Measurements from ENCODE around the gene DCAKD.

Gene DCAKD

DNA sequence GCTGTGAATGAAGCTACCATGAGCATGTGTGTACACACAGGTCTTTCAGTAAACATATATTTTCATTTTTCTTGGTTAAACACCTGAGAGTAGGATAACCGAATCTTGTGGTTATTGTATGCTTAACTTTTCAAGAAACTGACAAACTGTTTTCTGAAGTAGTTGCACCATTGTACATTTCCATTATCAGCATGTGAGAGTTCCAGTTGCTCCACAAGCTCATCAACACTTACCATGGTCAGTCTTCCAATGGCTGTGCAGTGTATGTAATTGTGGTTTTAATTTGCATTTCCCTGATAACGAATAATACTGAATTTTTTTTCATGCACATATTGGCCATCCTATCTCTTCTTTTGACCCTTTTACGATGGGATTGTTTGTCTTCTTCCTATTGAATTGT is 52.0 kb downstream of the DCAKD start:
- no peak for DNase-seq (ENCODE audit: low read depth)

DNA sequence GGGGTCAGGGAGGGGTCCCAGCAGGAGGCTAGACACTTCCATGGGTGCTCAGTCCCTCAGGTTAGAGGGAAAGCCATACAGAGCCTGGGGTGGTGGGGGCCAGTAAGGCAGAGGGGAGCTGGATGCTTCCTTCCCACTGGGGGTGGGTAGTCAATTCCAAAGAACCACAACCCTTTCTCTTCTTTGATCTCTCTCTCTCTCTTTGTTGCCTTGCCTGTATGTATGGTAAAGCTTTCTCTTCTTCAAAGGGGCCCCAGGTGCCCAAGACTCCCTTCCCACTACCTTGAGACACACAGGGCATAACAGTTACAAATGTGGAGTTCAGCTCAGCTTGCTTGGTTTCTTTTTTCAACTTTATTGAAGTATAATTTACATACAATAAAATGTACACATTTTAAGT is 52.8 kb downstream of the DCAKD start:
- DNase-seq (ENCODE audit: low read depth): no peak

DNA sequence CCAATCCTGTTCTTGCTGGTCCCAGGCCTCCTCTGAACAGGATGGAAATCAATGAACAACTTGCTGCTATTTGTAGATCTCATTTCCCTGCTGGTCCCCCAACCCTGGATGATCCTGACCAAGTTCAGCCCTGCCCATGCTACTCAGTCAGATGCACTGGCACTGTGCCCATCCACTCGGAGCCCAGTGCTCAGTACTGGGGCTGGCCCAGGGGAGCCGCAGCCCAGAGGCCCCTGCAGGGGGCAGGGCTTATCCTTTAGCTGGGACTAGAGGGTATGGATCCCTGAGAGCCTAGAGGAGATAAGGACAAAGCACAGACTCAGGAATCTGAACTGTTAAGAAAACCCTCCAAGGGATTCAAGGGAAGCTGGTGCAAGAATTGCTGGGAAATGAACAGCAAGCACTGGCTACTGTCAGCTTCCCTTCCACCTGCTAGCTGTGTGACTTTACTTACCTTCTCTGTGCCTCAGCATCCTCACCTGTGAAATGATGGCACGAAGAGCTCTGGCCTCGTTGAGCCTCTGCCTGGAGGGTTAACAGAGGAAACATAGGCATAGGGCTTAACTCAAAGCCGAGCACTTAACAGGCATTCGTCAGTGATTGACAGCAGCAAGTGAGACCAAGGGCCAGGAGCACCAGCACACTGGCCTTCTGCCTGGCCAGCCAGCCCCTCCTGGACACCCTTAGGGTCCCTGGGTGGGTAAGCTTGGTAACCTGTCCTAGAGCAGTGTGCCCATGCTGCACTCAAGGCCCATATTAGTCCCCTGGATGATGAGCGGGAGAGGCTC is 53.5 kb downstream of the DCAKD start:
- DNase-seq (ENCODE audit: low read depth): no peak

DNA sequence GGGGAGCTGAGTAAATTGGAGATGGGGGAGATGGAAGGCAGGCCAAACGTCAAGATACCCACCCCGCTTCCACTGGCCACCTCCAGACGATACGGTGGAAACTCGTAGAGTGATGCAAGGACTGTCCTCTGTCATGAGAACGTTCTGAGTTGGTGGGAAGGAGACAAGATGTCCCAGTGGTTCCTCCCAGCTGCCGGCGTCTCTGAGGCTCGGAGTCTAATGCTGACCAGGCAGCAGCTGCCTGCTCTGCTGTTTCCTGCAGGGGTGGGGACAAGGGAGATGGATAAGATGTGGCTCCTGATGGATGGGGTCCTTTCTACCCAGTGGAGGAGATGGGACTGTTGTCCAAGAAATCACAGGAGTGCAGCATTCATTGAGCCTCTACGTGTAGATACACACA is 55.1 kb downstream of the DCAKD start:
- DNase-seq (ENCODE audit: low read depth): no peak

DNA sequence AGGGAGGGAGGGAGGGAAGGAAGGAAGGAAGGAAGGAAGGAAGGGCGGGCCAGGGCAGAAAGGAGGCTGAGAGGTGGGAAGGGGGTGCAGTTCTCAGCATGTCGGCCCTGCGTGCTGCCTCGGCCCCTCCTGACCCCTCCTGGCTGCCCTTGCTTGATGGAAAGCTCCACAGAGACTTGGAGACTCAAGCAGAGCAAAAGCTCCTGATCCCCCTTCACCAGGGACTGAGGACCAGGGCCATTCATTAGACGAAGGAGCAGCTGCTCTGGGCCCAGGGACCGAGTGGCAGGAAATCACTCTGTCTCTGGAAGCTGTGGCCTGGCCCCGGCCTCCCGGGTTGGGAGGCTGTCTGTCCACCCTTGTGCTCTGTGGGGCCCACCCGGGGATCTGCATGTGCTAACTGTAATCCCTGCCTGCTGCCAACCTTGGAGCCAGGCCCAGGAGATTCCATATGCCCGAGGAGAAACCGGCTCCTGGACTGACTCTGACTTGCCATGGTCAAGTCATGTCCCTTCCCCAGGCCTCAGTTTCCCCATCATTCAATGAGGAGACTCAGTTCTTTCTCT is 55.9 kb downstream of the DCAKD start:
- DNase-seq (ENCODE audit: low read depth): no peak

DNA sequence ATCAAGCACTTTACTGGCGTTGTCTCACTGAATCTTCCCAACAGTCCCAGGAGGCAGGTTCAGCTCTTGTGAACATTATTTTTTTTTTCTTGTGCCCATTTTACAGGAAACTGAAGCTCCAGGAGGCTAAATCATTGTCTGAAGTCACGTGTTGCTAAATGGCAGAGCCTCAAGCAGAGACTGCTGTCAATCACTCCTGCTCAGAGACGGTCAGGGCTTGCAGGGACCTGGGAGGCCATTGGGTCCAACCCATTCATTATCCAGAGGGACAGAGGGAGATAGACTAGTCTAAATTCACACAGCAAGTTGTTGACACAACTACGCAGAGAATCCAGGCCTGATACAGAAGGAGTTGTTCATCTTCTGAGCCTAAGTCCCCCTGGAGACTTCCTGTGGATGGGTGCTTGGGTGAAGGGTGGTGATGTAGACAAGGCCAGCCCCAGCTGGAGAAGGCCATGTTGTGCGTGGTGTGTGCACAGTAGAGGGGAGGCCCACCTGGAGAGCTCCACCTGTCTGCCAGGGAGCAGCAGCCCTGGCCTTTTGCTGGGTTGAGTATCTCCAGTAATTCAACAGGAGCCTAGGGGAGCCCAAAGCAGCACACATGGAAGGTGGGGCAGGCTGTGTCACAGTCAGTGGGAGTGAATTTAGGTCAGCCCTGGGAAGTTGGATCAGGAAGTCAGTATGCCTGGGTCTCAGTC is 59.0 kb downstream of the DCAKD start:
- DNase-seq (ENCODE audit: low read depth): no peak

DNA sequence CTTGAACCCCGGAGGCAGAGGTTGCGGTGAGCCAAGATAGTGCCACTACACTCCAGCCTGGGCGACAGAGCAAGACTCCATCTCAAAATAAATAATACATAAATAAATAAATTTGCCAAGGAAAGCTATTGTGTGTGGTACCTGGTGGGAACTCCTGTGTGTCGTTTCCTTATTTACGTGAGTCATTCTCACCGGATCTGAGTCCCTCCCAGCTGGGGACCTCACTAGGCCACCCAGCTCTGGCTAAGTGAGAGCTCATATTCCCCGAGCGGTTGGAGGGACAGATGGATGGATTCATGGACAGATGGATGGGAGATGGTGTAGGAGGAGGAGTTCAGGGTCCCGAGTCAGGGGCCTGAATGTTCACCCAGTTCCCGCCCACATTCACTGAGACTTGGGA is 60.4 kb downstream of the DCAKD start:
- DNase-seq (ENCODE audit: low read depth): no peak

DNA sequence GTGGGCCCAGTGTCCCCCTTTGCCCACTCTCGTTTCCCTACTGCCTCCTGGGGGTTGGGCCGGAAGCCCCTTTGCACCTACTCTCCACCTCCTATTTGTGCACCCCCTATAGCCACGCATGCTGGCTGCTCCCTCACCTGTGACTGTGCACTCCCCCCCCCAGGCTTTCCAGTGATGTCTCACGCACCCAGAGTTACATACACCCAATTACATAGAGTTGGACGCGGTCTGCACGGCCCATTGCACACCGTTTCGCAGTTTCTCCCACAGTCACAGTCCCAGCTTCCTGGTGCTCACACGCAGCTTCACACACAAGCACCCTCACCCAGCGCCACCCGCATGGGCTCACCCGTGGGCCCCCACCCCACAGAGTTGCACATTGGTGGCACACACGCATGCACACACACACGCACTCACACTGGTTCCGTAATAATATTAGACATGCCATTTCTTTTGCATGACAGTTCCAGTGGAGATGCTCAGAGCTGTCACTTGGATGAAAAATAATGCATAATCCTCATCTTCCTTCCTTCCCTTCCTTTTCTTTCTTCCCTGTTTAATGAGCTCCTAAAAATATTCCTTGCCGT is 61.8 kb downstream of the DCAKD start:
- DNase-seq (ENCODE audit: low read depth): no peak

DNA sequence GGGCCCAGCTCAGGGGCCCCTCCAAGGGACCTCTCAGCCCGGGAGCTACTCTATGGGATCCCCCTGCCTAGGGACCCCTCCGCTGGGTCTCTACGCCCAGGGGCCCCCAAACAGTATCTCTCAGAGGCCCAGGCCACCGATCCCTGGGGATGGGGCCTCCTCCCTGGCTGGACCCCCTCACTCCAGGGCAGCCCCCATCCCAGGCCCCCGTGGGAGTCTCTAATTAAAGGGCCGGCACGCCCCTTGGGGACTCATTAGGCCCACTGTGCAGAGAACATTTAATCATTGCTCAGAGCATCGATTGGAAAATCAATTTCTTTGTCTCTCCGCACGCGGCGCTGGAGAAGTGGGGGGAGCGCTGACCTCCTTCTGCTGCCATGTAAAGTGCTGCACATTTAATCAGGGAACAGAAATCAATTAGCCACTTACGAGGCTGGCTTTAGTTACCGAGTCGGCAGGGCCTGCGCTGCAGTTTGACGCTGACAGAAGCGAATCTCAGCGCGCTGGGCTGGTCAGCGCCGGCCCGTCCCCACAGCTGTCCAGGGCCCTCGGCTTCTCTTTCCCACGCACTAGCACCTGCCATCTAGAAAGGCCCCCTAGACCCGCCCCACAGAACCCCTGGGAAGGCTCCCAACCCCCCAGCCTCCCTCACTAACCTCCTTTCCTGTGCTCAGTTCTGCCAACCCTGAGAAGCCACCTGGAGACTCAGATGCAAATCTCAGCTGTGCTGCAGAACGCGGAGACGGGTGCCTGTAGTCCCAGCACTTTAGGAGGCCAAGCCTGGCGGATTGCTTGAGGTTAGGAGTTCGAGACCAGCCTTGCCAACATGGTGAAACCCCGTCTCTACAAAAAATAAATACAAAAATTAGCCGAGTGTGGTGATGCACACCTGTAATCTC is 63.1 kb downstream of the DCAKD start:
- no peak for DNase-seq (ENCODE audit: low read depth)

DNA sequence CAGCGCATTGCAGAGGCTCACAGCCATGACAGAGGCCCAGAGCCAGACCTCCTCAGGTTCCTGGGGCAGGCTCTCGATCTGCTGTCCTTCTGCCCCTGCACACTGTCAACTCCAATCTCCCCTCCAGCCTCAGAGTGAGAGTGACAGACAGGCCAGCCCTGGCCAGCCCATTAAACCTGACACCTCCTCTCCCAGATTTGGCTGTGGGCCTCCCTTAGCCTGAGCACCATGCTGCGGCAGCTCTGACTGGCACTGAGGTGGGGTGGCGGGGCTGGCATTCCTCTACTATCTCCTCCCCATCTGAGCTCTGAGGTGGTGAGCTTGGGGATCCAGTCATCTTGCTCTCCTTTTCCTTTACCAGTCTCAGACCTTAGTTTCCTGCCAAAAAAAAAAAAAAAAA is 67.9 kb downstream of the DCAKD start:
- DNase-seq (ENCODE audit: low read depth): no peak

DNA sequence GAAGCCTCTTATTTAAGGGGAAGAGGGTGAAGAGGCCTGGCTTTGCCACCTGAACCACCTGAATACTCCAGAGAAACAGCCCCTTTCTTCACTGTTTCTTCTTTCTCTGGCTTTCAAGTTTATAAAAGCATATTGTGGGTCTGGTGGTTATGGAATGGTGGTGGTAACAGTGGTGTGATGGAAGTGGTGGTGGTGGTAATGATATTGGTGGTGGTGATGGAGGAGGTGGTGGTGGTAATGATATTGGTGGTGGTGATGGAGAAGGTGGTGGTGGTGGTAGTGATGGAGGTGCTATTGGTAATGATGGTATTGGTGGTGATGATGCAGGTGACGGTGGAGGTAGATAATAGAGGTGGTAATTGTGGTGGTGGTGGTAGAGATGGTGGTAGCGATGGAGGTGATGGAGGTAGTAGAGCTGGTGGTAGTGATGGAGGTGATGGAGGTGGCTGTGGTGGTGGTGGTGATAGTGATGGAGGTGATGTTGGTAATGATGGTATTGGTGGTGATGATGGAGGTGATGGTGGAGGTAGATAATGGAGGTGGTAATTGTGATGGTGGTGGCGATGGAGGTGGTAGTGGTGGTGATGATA is 69.2 kb downstream of the DCAKD start:
- no peak for DNase-seq (ENCODE audit: low read depth)

DNA sequence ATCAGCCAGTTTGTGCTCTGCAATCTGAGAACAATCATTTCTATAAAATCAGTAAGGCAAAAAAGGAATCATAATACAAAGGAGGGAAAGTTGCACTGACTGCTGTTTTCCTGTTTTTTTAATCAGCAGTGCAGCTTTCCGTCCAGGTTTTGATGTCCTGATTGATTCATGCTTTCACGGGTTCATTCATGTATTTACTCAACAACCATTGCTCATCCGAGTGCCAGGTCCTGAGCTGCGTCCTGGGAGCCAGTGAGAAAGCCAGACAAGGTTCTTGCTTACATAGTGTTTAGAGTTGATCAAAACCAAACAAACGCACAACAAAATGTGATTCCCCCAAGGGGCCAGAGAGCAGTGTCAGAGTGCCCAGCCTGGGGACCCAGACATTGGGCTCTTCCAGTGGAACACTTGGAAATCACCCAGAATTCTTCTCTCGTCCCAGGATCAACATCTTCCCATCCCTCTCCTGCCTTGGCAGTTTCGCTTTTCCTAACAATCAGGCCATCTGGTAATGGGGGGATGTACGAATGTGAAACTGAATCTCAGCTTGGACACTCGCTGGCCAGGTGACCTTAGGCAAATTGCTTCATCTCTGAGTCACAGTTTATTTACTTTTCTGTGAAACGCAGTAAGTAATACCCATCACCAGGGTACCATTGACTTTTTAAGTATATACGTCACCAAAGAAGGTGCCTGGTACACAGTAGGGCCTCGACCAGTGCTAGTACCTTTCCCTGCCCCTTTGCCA is 70.0 kb downstream of the DCAKD start:
- no peak for DNase-seq (ENCODE audit: low read depth)

DNA sequence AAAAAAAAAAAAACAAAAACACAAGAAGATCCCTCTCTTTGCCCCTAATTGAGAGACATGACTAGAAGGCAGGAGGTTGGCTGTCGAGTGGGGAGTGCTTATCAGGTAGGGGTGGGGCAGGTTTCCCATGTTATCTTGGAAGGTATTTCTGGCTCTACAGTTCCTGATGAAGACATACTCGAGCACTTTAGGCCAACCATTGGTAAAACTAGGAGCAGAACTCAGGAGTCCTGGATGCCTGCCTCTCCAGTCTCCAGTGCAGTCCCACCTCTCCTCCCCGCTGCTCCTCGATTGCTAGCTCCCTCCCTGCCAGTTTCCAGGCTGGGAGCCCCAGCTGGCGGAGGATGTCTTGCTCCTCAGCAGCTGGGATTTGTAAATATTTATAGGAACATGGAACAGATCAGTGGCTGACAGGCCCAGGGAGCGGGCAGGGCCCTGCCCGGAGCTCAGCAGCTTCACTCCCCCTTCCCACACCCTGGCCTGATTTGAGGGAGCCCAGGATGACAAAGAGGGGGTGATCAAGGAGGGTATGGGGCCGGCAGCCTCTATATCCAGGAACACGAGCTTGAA is 71.9 kb downstream of the DCAKD start:
- no peak for DNase-seq (ENCODE audit: low read depth)

DNA sequence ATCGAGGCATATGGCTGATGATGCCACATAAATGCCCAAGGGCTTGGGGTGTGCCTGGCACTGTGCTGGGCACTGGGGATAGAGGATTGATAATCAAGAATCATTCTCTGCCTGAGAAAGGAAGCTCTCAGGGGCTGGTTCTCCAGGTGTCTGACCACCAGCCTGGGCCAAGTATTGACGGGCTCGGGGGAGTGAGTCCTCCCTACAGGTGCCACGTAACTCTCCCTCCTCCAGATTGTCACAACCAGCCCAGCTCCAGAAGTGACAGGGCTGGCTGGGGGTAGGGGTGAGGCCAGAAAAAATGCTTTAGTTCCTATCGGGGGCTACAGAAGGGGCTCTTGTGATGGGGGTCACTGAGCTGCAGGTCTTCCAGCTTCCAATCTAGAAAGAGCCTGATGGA is 72.6 kb downstream of the DCAKD start:
- no peak for DNase-seq (ENCODE audit: low read depth)

DNA sequence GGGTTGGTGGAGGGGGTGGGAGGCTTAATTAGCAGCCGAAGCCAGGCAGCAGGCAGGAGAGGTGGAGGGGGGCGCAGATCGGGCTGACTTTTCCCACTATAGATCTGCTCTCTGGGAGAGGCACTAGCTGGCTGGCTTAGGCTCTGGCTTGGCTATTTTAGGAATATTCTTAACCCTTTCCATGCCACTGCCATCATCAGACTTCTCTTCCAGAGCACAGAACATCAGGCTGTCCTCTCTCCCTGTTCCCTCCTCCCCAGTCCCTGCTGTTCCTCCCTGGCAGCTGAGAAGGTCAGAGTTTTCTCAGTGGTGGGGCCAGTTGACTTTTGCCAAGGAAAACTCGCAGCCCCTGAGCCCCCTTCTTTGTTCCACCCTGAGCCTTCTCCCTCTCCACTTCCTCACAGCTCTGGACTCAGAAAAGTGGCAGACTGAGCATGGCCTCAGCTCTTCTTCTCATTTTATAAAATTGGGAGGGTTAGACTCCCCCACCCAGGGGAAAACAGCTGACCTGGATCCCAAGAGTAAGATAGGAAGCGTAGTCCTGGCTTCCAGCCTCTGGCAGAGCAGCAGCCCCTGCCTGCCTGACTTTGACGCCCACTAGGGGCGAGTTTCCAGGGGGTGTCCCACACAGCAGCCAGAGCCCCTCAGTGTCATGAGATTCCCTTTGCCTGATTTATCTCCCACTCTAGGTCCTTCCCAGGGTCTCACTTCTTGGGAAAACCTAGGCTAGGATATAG is 73.5 kb downstream of the DCAKD start:
- DNase-seq (ENCODE audit: low read depth): no peak

DNA sequence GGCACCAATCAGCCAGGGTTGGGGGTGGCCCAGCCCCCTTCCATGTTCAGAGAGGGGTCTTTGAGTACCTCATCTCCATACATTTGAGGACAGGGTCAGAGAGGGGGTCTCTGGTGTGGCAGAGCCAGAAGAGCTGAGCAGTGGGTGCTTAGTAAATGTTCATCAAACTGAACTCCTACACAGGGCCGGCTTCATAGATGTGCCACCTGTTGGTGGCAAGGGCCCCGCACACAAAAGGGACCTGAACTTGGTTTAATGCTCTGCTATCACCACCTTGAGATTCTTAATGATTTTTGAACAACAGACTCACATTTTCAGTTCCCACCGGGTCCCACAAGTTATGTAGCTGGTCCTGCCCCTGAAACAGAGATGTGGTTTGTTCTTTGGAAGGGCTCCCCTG is 74.4 kb downstream of the DCAKD start:
- no peak for DNase-seq (ENCODE audit: low read depth)

DNA sequence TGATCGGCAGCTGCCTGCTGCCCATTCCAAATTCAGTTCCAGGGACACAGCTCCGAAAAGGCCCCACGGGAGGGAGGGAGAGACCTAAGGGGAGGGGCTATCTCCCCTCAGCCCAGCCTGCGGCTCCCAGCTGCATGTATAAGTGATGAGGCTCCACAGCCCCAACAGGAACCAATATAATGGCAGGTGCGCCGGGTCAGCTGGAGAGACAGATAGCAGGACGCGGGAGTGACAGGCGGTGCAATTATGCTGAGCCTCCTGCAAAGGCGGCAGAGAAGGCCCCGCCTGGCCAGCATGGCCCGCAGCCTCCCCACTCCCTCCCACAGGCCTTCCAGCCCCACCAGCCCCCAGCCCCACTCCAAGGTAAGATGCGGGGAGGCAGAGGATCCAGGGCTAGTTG is 75.2 kb downstream of the DCAKD start:
- no peak for DNase-seq (ENCODE audit: low read depth)
